ENCODE measurements around the gene CD7. TPM values are rescaled to one million over a fixed set of nuclear protein-coding genes. Genes with fewer than 3 reads are reported as not detected.

CD7 gene
- total RNA-seq, 1 experiment from 2014 or later, result 0.74 TPM

GRCh38 chr17:82344175-82344907 is 26.9 kb upstream of the CD7 start (continued):
- TF ChIP-seq OVOL2 (CRISPR knock-in tag; IDR thresholded peaks at IDR 0.05; ENCODE audit: borderline replicate concordance) (no peak), KAT7 (CRISPR knock-in tag; IDR thresholded peaks at IDR 0.05; ENCODE audit: borderline replicate concordance) (no peak), ZNF138 (CRISPR knock-in tag; conservative IDR thresholded peaks at IDR 0.05) (no peak), CREM (CRISPR knock-in tag; IDR thresholded peaks at IDR 0.05) (no peak), STAT6 (CRISPR knock-in tag; conservative IDR thresholded peaks at IDR 0.05; ENCODE audit: low read depth) (no peak), ELF4 (CRISPR knock-in tag; IDR thresholded peaks at IDR 0.05; ENCODE audit: low read depth) (no peak)

GRCh38 chr17:82343560-82343959 is 26.2 kb upstream of the CD7 start:
- ChIA-PET CTCF (interaction anchor here (0.7 to 1.3 kb wide), 5 partner anchors 14 to 413 kb away, joined by 3 to 7 read pairs (median 5); partner anchors contain the start of gene UTS2R), POLR2A (interaction anchor here (0.6 kb wide), 1 partner anchor 107 kb away, joined by 3 read pairs; no protein-coding TSS in a partner anchor)
- peak; percentile 67 for ATAC-seq
- no peak for DNase-seq (ENCODE audit: low spot score)
- H3K4me3 Mint-ChIP-seq, result no peak overlapping the region
- peaks cover 7% of the 10 kb centered on the region for H3K36me3 Mint-ChIP-seq
- TF ChIP-seq JAZF1 (CRISPR knock-in tag; IDR thresholded peaks at IDR 0.05), result no peak
- TF ChIP-seq FOXK1 (CRISPR knock-in tag; IDR thresholded peaks at IDR 0.05), result no peak
- TF ChIP-seq SMAD3 (CRISPR knock-in tag; IDR thresholded peaks at IDR 0.05; ENCODE audit: borderline replicate concordance), result no peak
- TF ChIP-seq CREB1 (CRISPR knock-in tag; IDR thresholded peaks at IDR 0.05), result no peak
- TF ChIP-seq ZNF317 (CRISPR knock-in tag; IDR thresholded peaks at IDR 0.05; ENCODE audit: borderline replicate concordance, low read depth), result no peak
- TF ChIP-seq HMGXB4 (CRISPR knock-in tag; IDR thresholded peaks at IDR 0.05), result no peak
- TF ChIP-seq JUN (CRISPR knock-in tag; IDR thresholded peaks at IDR 0.05), result no peak
- no peak for TF ChIP-seq E2F1 (CRISPR knock-in tag; IDR thresholded peaks at IDR 0.05)
- TF ChIP-seq USF1 (CRISPR knock-in tag; IDR thresholded peaks at IDR 0.05), result no peak
- no peak for TF ChIP-seq NR2C2 (CRISPR knock-in tag; IDR thresholded peaks at IDR 0.05)
- TF ChIP-seq GTF2I (CRISPR knock-in tag; conservative IDR thresholded peaks at IDR 0.05), result no peak
- TF ChIP-seq ZNF512 (CRISPR knock-in tag; IDR thresholded peaks at IDR 0.05; ENCODE audit: borderline replicate concordance), result no peak
- no peak for TF ChIP-seq TP53 (CRISPR knock-in tag; IDR thresholded peaks at IDR 0.05)
- no peak for TF ChIP-seq ATF1 (CRISPR knock-in tag; IDR thresholded peaks at IDR 0.05)
- no peak for TF ChIP-seq ZNF232 (CRISPR knock-in tag; IDR thresholded peaks at IDR 0.05)
- no peak for TF ChIP-seq NFYB (CRISPR knock-in tag; conservative IDR thresholded peaks at IDR 0.05; ENCODE audit: low read depth)
- no peak for TF ChIP-seq ZSCAN18 (CRISPR knock-in tag; IDR thresholded peaks at IDR 0.05)
- no peak for TF ChIP-seq TEAD1 (CRISPR knock-in tag; IDR thresholded peaks at IDR 0.05)
- H3K4me1 Mint-ChIP-seq, result peaks cover 5% of the 10 kb centered on the region; the same call in 1 of the 2 replicates
- peaks cover 7% of the 10 kb centered on the region for H3K9me3 Mint-ChIP-seq
- H3K27me3 Mint-ChIP-seq (ENCODE audit: low read depth), result peaks cover 28% of the 10 kb centered on the region
- H3K27ac Mint-ChIP-seq, result no peak overlapping the region

All from WTC11 (cell line).